ENCODE measurements around the gene CRIP3.
"Not testable (repeated sequence)": the region's sequence is repeated elsewhere in the genome, so short reads cannot be mapped to it uniquely, and the experiment has no call there.

DNA sequence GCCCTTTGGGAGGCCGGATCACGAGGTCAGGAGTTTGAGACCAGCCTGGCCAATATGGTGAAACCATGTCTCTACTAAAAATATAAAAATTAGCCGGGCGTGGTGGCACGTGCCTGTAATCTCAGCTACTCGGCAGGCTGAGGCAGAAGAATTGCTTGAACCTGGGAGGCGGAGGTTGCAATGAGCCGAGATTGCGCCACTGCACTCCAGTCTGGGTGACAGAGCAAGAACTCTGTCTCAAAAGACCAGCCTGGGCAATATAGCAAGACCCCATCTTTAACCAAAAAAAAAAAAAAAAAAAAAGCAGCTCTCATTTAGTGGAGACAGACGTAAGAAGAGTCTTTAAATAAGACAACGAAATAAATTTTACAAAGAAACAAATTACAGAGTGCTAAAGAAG, 37.6 kb upstream of the CRIP3 start:
- not testable (repeated sequence) for TF ChIP-seq EZH2phosphoT487 (IDR thresholded peaks at IDR 0.05; ENCODE audit: insufficient read depth, low read depth); EZH2 (IDR thresholded peaks at IDR 0.05; ENCODE audit: insufficient read depth, poor library complexity, severe bottlenecking)
